Measurements from ENCODE around the gene CDC42EP3.

Gene CDC42EP3

GRCh38 chr2:37631292-37631691 is 40.1 kb downstream of the CDC42EP3 start:
- H3K9ac ChIP-seq (ENCODE audit: low read length) = no peak overlapping the region
- DNase-seq = no peak
- H3K27ac ChIP-seq (ENCODE audit: low read length) = no peak overlapping the region

GRCh38 chr2:37630776-37631175 is 40.7 kb downstream of the CDC42EP3 start:
- Histone ChIP-seq H3K36me3 (replicated peaks; ENCODE audit: insufficient read depth, low read length) (no peaks in the 10 kb centered on the region), H3K27ac (ENCODE audit: low read length) (no peak overlapping the region), H2AFZ (ENCODE audit: low read length) (no peak overlapping the region), H3K4me1 (ENCODE audit: low read length) (peaks cover 10% of the 10 kb centered on the region), H3K4me3 (ENCODE audit: low read length) (no peak overlapping the region), H3K79me2 (ENCODE audit: low read length) (no peaks in the 10 kb centered on the region), H3K9me2 (replicated peaks; ENCODE audit: insufficient read depth, low read length) (no peaks in the 10 kb centered on the region), H3K9ac (ENCODE audit: low read length) (no peak overlapping the region), H4K20me1 (ENCODE audit: insufficient read depth, low read length) (no peaks in the 10 kb centered on the region), H3K27me3 (replicated peaks; ENCODE audit: insufficient read depth, low read length) (no peaks in the 10 kb centered on the region), H3F3A (ENCODE audit: insufficient read depth, low read length) (peaks cover 8% of the 10 kb centered on the region), H3K4me2 (ENCODE audit: low read depth, low read length) (no peak overlapping the region), H3K9me3 (replicated peaks; ENCODE audit: insufficient read depth, low read length) (no peaks in the 10 kb centered on the region)
- TF ChIP-seq CTCF (IDR thresholded peaks at IDR 0.05; ENCODE audit: low read length) = no peak
- TF ChIP-seq EZH2phosphoT487 (IDR thresholded peaks at IDR 0.05; ENCODE audit: low read length) = no peak
- no peak for TF ChIP-seq EZH2 (optimal IDR thresholded peaks at IDR 0.05; ENCODE audit: low read depth, low read length)
- no peak for DNase-seq

More at GRCh38 chr2:37631292-37631691, 40.1 kb downstream of the CDC42EP3 start:
- H3K9me3 ChIP-seq (replicated peaks; ENCODE audit: insufficient read depth, low read length) = no peaks in the 10 kb centered on the region
- H3K4me1 ChIP-seq (ENCODE audit: low read length) = peaks cover 8% of the 10 kb centered on the region
- no peaks in the 10 kb centered on the region for H3K79me2 ChIP-seq (ENCODE audit: low read length)
- no peak overlapping the region for H3K4me3 ChIP-seq (ENCODE audit: low read length)
- H3K27me3 ChIP-seq (replicated peaks; ENCODE audit: insufficient read depth, low read length) = no peaks in the 10 kb centered on the region
- H4K20me1 ChIP-seq (ENCODE audit: insufficient read depth, low read length) = no peaks in the 10 kb centered on the region
- no peaks in the 10 kb centered on the region for H3K9me2 ChIP-seq (replicated peaks; ENCODE audit: insufficient read depth, low read length)
- peaks cover 5% of the 10 kb centered on the region for H3F3A ChIP-seq (ENCODE audit: insufficient read depth, low read length)
- H3K4me2 ChIP-seq (ENCODE audit: low read depth, low read length) = no peak overlapping the region
- no peak overlapping the region for H2AFZ ChIP-seq (ENCODE audit: low read length)
- no peak for TF ChIP-seq EZH2 (optimal IDR thresholded peaks at IDR 0.05; ENCODE audit: low read depth, low read length)
- TF ChIP-seq EZH2phosphoT487 (IDR thresholded peaks at IDR 0.05; ENCODE audit: low read length) = no peak
- no peak for TF ChIP-seq CTCF (IDR thresholded peaks at IDR 0.05; ENCODE audit: low read length)
- H3K36me3 ChIP-seq (replicated peaks; ENCODE audit: insufficient read depth, low read length) = no peaks in the 10 kb centered on the region

GRCh38 chr2:37630301-37630700 is 41.1 kb downstream of the CDC42EP3 start:
- Histone ChIP-seq H3K4me1 (ENCODE audit: low read length) (peaks cover 15% of the 10 kb centered on the region), H3K4me3 (ENCODE audit: low read length) (no peak overlapping the region), H3K9ac (ENCODE audit: low read length) (no peak overlapping the region), H3K79me2 (ENCODE audit: low read length) (no peaks in the 10 kb centered on the region), H3K27ac (ENCODE audit: low read length) (no peak overlapping the region), H3K4me2 (ENCODE audit: low read depth, low read length) (no peak overlapping the region), H3K27me3 (replicated peaks; ENCODE audit: insufficient read depth, low read length) (no peaks in the 10 kb centered on the region), H3F3A (ENCODE audit: insufficient read depth, low read length) (peaks cover 11% of the 10 kb centered on the region), H3K9me2 (replicated peaks; ENCODE audit: insufficient read depth, low read length) (no peaks in the 10 kb centered on the region), H4K20me1 (ENCODE audit: insufficient read depth, low read length) (no peaks in the 10 kb centered on the region), H3K9me3 (replicated peaks; ENCODE audit: insufficient read depth, low read length) (no peaks in the 10 kb centered on the region), H3K36me3 (replicated peaks; ENCODE audit: insufficient read depth, low read length) (no peaks in the 10 kb centered on the region), H2AFZ (ENCODE audit: low read length) (no peak overlapping the region)
- DNase-seq = no peak
- TF ChIP-seq CTCF (IDR thresholded peaks at IDR 0.05; ENCODE audit: low read length) (no peak), EZH2phosphoT487 (IDR thresholded peaks at IDR 0.05; ENCODE audit: low read length) (no peak), EZH2 (optimal IDR thresholded peaks at IDR 0.05; ENCODE audit: low read depth, low read length) (no peak)

All from MM.1S (cell line).